ENCODE data around the gene AFG1L. TPM values are rescaled to one million over a fixed set of nuclear protein-coding genes. Genes with fewer than 3 reads are reported as not detected.
"Not testable (repeated sequence)": the region's sequence is repeated elsewhere in the genome, so short reads cannot be mapped to it uniquely, and the experiment has no call there.

The AFG1L gene
- total RNA-seq, 2 donors from 2014 or later, result 3.5 TPM

GRCh38 chr6:108260809-108261569, 33.9 kb upstream of the AFG1L start, which contains the start of gene SNX3:
Gene SNX3 (minus strand): TSS chr6:108261040. CDS start chr6:108260921, 119 bp downstream.
- Histone ChIP-seq H3K27me3 (replicated peaks; ENCODE audit: insufficient read depth) (no peaks in the 10 kb centered on the region), H3K9me3 (no peaks in the 10 kb centered on the region), H3K4me1 (replicated peaks) (no peaks in the 10 kb centered on the region), H3K36me3 (no peaks in the 10 kb centered on the region), H3K27ac (peak within 1 kb of the TSS; percentile 98), H3K4me3 (peak within 1 kb of the TSS; percentile 96 to 100)
- WGBS, result 0% methylated on average over 71 of the region's 83 CpGs
- intact Hi-C loops (cut with DNase I), result no loop called here
- TF ChIP-seq, protein P1, sequence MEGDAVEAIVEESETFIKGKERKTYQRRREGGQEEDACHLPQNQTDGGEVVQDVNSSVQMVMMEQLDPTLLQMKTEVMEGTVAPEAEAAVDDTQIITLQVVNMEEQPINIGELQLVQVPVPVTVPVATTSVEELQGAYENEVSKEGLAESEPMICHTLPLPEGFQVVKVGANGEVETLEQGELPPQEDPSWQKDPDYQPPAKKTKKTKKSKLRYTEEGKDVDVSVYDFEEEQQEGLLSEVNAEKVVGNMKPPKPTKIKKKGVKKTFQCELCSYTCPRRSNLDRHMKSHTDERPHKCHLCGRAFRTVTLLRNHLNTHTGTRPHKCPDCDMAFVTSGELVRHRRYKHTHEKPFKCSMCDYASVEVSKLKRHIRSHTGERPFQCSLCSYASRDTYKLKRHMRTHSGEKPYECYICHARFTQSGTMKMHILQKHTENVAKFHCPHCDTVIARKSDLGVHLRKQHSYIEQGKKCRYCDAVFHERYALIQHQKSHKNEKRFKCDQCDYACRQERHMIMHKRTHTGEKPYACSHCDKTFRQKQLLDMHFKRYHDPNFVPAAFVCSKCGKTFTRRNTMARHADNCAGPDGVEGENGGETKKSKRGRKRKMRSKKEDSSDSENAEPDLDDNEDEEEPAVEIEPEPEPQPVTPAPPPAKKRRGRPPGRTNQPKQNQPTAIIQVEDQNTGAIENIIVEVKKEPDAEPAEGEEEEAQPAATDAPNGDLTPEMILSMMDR (IDR thresholded peaks at IDR 0.05), result peak in 3 of 4 experiments; percentile 16 to 35 (median 22)
- TF ChIP-seq POLR2A (IDR thresholded peaks at IDR 0.05), result peak; percentile 87
- TF ChIP-seq POLR2AphosphoS5 (IDR thresholded peaks at IDR 0.05), result peak; percentile 93
- DNase-seq (ENCODE audit: low spot score), result peak; percentile 94

- H3K9me3 ChIP-seq, result no peaks in the 10 kb centered on the region
- no peaks in the 10 kb centered on the region for H3K27me3 ChIP-seq (replicated peaks; ENCODE audit: insufficient read depth)
- H3K4me1 ChIP-seq (replicated peaks), result no peaks in the 10 kb centered on the region
- H3K27ac ChIP-seq, result no peak overlapping the region
- no peaks in the 10 kb centered on the region for H3K36me3 ChIP-seq
- intact Hi-C loops (cut with DNase I), result no loop called here
- TF ChIP-seq, protein P1 (IDR thresholded peaks at IDR 0.05), result no peak
- TF ChIP-seq POLR2AphosphoS5 (IDR thresholded peaks at IDR 0.05), result no peak
- 92% methylated on average over 2 of the region's 2 CpGs for WGBS
- DNase-seq (ENCODE audit: low spot score), result no peak
- no peak overlapping the region for H3K4me3 ChIP-seq
Measured at GRCh38 chr6:108263371-108263770, 31.5 kb upstream of the AFG1L start.

DNA sequence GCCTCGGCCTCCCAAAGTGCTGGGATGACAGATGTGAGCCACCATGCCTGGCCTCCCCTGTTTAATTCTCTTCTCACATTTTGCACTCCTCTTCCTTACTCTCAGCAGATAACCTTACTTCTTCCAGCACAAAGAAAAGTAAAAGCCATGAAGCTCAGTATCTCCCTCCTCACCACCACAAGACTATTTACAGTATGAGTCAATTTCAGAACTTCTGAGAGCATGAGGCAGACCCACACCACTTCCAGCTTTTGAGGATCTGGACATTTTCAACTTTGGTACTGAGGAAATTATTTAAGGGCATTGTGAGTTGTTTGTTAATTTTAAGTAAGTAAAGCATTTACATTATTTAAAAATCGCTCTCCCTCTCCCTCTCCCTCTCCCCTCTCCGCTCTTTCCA, 26.0 kb upstream of the AFG1L start:
- no peaks in the 10 kb centered on the region for H3K4me1 ChIP-seq (replicated peaks)
- DNase-seq (ENCODE audit: low spot score), result no peak
- no peaks in the 10 kb centered on the region for H3K36me3 ChIP-seq
- 95% methylated on average over 3 of the region's 3 CpGs for WGBS
- intact Hi-C loops (cut with DNase I), result no loop called here
- no peaks in the 10 kb centered on the region for H3K27me3 ChIP-seq (replicated peaks; ENCODE audit: insufficient read depth)
- H3K9me3 ChIP-seq, result no peaks in the 10 kb centered on the region
- no peak overlapping the region for H3K4me3 ChIP-seq
- TF ChIP-seq POLR2A (IDR thresholded peaks at IDR 0.05) (no peak), POLR2AphosphoS5 (IDR thresholded peaks at IDR 0.05) (no peak)
- TF ChIP-seq, protein P1 (IDR thresholded peaks at IDR 0.05), result no peak
- H3K27ac ChIP-seq, result no peak overlapping the region

GRCh38 chr6:108269955-108270354, 24.9 kb upstream of the AFG1L start:
- H3K36me3 ChIP-seq; H3K4me3 ChIP-seq; H3K4me1 ChIP-seq (replicated peaks); intact Hi-C loops (cut with DNase I); H3K27me3 ChIP-seq (replicated peaks; ENCODE audit: insufficient read depth); H3K27ac ChIP-seq; H3K9me3 ChIP-seq; DNase-seq (ENCODE audit: low spot score): not testable (repeated sequence)
- WGBS, result 93% methylated on average over 9 of the region's 31 CpGs

DNA sequence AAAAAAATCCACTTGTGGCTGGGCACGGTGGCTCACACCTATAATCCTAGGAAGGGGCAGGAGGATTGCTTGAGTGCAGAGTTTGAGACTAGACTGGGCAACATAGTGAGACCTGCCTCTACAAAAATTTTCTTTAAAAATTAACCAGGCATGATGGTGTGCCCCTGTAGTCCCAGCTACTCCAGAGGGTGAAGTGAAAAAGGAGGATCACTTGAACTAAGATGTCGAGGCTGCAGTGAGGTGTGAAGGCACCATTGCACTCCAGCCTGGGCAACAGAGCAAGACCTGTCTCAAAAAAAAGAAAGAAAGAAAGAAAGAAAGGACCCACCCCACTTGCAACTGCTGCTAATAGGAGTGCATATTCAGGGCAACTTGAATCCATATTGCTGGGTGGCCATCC, 20.3 kb upstream of the AFG1L start:
- 76% methylated on average over 2 of the region's 2 CpGs for WGBS
- TF ChIP-seq POLR2AphosphoS5 (IDR thresholded peaks at IDR 0.05), result no peak
- TF ChIP-seq, protein P1 (IDR thresholded peaks at IDR 0.05), result no peak
- TF ChIP-seq POLR2A (IDR thresholded peaks at IDR 0.05), result no peak
- DNase-seq (ENCODE audit: low spot score), result no peak

More for the DNA sequence above, 20.3 kb upstream of the AFG1L start:
- no peak overlapping the region for H3K27ac ChIP-seq
- no peaks in the 10 kb centered on the region for H3K4me1 ChIP-seq (replicated peaks)
- intact Hi-C loops (cut with DNase I), result no loop called here
- H3K36me3 ChIP-seq, result no peaks in the 10 kb centered on the region
- no peak overlapping the region for H3K4me3 ChIP-seq
- H3K27me3 ChIP-seq (replicated peaks; ENCODE audit: insufficient read depth), result no peaks in the 10 kb centered on the region
- H3K9me3 ChIP-seq, result no peaks in the 10 kb centered on the region

Data from prostate gland (tissue), 2 donors.